Cardiac septum (tissue), 1 donor: ENCODE data around the gene CASD1. TPM values are rescaled to one million over a fixed set of nuclear protein-coding genes. Genes with fewer than 3 reads are reported as not detected.

Experiments
- DNase-seq: peaks from one replicate; pipeline ENCODE4 v3.0.0-alpha.2; 2020; ENCODE audit warnings: low spot score
- intact Hi-C: fragments of 100-400 bp; cut with DNase I; formaldehyde crosslinking; loops from one replicate; pipeline ENCODE4 v1.14.0; 2022
- total RNA-seq: library from RNA; stranded (reverse); fragmentation: NEBNext Ultra II Directional; extraction: Animal tissue kit (Norgen Biotek cat#: 25700); gene quantifications from one replicate; pipeline ENCODE4 v1.2.1, GENCODE V29; 2021
- donor health status: DM: no; HTN: no; CAD: no.

The CASD1 gene
- total RNA-seq, 1 donor from 2014 or later, result 20.7 TPM

DNA sequence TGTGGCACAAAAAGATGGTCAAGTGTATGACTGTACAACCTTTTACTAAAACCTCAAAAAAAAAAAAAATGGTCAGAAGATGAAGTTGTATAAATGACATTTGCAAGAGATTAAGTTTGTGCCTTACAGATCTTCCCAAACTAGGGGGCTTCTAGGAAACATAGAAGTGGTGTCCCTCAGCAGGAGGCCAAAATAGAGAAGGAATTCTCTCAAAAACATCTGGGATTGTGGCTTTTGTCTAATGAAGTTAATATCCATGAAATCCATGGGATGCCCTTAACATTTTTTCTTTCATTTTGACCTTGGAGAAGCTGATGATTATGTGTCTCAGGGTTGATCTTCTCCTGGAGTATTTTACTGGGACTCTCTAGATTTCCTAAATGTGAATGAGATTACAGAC, 62.2 kb downstream of the CASD1 start:
- intact Hi-C loops, result no loop called here
- DNase-seq, result no peak

DNA sequence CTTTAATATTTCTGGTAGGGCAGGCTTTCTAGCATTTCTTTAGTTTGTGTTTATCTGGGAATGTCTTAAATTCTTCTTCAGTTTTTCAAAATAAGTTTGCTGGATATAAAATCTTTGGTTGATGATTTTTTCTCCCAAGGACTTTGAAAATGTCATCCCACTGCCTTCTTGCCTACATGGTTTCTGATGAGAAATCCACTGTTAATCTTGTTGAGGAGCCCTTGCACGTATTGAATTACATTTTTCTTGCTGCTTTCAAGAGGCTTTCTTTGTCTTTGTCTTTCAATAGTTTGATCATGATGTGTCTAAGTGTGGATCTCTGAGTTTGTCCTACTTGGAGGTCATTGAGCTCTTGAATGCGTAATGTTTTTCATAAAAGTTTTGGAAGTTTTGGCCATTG, 66.0 kb downstream of the CASD1 start:
- intact Hi-C loops, result no loop called here
- DNase-seq, result no peak

DNA sequence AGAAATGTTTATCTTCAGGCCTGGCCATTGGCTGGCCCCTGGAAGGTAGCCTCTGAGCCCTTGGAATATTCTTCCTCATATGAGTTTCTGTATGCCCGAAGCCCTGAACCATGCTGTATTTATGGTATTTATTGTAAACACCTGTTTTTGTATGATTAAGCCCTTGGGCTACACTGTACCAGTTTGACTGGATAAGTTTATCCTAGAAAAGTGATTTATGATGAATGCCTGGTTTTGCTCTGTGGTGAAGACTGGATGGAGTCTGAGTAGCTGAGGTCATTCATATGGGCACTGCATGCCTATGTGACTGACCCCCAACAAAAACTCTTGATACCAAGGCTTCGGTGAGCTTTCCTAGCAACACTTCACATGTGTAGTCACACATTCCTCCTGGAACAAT, 66.7 kb downstream of the CASD1 start:
- intact Hi-C loops, result no loop called here
- DNase-seq, result no peak

DNA sequence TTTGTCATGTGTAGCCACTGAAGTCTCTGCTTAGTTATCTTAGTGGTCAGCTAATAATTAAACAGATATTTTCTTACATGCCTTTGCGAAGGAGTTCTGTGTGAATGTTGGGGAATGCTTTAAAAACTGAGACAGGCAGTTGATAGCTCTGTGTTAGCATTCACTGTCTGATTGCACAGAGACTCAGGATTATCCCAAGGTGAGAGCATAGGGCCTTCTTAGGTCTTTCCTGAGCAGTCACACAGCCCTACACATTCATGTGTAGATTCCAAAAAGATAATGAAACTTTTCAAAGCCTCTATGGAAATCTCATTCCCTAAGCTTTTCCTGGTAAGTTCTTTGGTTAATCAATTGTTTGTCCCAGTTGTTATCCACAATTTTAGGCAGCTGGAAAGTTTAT, 67.7 kb downstream of the CASD1 start:
- intact Hi-C loops, result no loop called here
- DNase-seq, result no peak

DNA sequence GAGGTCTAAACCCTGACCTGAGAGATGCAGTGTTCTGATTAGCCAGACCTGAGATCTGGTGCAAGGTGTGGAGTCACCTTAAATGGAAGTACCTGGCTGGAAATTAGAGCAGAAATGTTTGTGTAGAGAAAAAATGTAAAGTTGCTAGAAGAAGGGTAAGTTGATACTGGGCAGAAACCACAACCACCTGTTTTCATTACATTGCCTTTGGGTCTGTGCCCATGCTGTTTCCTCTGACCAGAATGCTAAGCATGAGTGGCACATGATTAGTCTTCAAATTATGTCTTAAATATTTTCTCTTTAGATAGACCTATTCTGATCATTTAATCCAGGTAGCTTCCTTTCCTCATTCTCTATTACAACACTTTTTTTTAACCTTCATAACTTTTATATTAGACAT, 69.0 kb downstream of the CASD1 start:
- intact Hi-C loops, result no loop called here
- no peak for DNase-seq

DNA sequence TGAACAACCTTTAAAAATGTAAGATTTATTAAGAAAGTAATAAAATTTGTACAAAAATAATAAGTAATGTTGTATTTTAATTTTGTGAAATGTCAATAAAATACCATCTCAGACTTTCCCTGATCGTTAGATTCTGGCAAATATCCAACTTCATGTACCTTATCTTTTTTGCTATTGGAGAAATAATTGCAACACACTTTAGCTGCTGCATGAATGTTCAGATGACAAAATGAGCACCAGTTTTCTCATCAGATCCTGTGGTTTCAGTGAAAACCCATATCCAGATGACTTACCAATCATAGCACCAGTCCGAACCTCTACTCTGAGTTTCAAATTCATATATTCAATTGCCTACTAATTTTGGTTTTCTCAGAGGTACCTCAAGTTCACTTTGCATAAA, 69.9 kb downstream of the CASD1 start:
- DNase-seq, result no peak
- intact Hi-C loops, result no loop called here

DNA sequence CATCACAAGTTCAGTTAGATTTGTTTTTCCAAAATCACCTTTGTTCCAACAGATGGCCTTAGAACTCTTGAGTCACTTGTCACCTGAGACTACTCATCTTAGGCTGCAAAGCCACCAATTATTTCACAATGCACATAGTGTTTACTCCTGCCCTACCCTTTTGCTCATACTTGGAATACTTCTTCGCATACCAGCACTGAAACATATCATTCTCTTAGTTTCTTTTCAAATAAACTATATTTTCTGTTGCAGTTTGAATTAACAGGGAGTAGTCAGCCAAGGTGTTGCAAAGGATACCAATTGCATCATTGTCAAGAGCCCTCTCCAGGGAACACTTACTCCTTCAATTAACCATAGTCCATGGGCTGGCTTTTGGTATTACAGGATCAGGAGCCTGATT, 71.0 kb downstream of the CASD1 start:
- intact Hi-C loops, result no loop called here
- DNase-seq, result no peak

DNA sequence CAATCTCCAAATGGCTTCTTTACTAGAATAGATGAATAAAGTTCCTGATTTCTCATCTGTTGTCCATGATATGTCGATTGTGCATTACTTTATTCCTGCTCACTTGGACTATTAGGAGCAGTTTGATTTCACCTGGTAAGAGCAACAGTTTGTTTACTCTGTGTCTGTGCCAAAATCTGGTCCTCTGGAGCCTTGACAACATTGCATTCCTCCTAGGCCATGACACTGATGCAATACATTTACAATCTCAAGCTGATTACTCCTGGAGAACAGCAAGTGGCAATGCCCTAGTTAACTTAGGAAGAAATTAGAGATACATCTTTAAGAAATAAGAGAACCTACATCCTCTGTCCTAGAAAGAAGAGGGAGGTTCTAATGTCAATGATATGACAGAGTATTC, 74.5 kb downstream of the CASD1 start:
- intact Hi-C loops, result no loop called here
- DNase-seq, result no peak

DNA sequence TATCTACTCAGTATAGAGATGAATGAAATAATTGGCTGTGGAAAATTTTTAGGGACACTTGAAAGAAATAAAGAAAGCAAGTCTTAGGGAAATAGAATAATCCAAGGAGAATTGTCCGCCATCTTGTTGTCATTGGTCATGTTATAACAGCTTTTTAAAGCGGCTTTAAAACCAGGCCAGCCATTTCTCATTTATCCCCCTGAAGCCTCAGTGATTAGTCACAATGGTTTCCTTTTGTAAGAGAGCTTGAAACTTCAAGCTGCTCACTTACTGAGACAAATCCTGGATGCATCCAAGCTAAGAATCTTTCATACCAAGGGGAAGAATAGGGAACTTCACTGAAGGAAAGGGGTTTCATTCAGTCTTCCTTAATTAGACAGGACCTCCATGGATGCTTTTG, 78.5 kb downstream of the CASD1 start:
- no peak for DNase-seq
- intact Hi-C loops, result no loop called here

DNA sequence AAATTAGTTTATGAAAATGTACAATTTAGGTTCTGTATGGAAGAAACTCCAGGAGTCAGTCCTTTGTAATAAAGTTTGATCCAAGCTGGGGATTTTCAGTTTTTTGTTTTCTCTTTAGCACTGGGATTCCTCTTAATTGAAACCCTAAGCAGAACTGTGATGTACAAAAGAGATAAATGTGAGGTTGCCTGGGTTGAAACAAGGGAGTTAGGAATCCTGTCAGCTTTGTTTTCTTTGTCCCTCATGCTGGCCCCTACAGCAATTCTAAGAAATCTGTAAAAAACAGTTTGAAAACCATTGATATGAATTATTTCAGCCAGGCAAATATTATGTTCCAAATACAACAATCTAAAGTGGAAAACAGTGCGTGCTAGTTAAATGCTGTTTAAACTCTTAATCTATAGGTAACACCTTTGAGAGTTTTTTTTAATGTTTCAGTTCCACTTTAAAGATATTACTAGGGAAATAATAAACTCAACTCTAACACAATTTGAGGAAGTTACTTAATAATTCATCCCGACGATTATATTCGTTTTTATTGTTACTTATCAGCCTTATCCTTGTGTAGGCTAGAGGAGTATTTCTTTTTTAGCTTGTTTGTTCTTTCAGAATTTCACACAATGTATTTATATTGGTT, 81.0 kb downstream of the CASD1 start:
- intact Hi-C loops, result no loop called here
- DNase-seq, result no peak

DNA sequence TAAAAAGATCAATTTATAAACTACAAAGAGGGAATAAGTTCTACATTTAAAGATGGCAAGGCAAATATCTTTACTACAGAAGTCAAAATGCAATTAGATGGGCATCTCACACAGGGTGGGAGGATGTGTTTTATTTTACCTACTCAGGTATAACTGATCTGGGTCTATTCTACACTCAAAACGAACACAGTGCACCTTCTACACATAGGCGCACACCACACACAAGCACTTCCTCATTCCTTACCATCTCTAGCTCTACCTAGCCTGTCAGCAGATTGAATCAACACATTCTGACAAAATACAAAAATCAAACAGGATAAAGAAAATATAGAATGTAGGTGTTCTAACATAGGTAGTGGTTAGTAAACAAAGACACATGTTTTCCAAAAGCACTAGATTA, 81.6 kb downstream of the CASD1 start:
- DNase-seq, result no peak
- intact Hi-C loops, result no loop called here

DNA sequence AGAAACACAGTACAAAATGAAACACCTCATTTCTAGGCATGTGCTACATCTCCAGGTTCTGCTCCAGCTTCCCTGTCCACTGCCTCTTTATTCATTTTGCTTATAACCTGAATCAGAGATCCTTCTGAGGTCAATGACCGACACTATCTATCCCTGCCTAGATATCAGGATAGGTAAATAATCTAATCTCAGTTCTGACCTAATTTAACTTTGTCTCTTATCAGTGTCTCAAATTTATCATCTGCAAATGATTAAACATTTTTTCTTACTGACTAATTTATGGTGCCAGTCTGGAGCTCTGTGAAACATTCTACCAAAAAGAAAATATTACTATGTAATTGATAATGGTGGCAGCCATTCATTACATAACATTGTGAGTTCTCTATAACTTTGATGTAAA, 85.3 kb downstream of the CASD1 start:
- intact Hi-C loops, result no loop called here

DNA sequence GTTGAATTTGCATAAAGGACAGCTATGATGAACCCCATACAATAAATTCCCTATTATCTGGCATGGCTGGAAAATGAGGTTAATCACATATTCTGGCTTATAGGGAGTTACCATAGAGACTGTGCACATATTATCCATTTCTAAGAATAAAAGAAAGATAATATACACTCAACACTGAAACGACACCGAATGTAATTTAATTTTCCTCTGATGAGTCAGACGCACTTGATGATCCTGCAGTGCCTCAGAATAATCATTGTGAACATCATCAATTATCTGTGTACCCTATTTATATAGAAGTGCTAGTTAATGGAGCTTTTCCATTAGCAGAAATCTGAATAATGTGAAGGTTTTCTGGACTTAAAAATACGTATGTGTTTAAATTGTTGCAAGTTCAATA, 86.1 kb downstream of the CASD1 start:
- intact Hi-C loops, result no loop called here
- DNase-seq, result no peak

More for the DNA sequence above, 85.3 kb downstream of the CASD1 start:
- DNase-seq, result no peak

DNA sequence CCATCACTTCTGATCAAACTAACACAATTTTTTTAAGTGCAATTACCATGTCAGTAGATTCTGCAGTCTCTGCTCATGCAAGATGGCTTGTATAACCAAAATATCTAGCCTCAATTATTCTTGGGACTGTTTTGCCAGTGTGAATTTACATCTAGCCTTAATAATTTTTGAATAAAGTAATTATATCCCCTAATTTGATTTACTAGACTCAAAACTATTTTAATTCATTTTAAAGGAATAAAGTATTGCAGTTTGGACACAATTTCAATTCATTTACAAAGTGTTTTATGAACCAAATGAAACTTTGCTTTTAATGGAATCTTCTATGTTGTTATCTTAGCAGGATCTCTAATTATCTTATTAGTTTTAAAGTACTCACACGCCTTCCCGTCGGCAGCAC, 90.7 kb downstream of the CASD1 start:
- intact Hi-C loops, result no loop called here
- DNase-seq, result no peak

DNA sequence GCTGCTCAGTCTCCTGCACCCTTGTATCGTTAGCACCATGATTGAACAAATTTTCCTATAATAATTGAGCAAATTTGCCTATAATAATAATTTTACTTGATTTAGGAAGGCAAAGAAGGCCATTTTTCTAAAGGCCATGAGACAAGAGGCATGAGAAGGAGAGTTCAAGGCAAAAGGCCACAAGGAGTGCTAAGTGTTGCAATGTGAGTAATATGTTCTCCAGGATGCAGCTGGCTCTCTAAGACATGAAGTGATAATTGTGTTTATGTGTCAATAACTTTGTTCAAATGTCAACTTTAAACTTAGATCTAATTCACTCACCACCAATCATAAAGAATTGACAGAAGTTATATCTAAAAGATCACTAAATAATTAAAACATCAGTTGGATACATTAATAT, 92.6 kb downstream of the CASD1 start:
- intact Hi-C loops, result no loop called here
- no peak for DNase-seq

DNA sequence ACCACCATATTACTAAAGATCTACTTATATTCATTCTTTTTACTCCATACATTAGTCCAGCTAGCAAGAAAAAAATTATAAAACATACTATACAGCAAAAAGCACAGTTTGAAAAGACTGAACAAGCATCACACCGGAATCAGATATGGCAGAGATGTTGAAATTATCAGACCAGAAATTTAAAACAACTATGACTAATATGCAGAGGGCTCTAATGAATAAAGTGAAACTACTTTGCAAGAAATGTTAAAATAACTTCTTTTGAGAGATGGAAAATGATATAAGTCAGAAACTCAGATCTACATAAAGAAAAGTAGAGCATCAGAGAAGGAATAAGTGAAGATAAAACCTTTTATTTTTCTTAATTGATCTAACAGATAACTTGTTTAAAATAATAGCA, 95.4 kb downstream of the CASD1 start:
- no peak for DNase-seq
- intact Hi-C loops, result no loop called here

Other genes with a start within 250 kb of the CASD1 start
- gene COL1A2, start 114.9 kb upstream of the CASD1 start, total RNA-seq, result 170 TPM
- 27.7 TPM for gene SGCE, start 146.3 kb downstream of the CASD1 start, total RNA-seq